ENCODE results near the gene CLSTN2. TPM values are rescaled to one million over a fixed set of nuclear protein-coding genes. Genes with fewer than 3 reads are reported as not detected.

CLSTN2 gene
- total RNA-seq, 2 donors from 2014 or later, result 13.6 to 28.3 TPM

- no peak for DNase-seq (ENCODE audit: low spot score)
- Histone ChIP-seq H3K36me3 (no peaks in the 10 kb centered on the region), H3K27me3 (no peaks in the 10 kb centered on the region), H3K4me3 (no peak overlapping the region), H3K9me3 (no peaks in the 10 kb centered on the region), H3K4me1 (peaks cover 0 to 9% of the 10 kb centered on the region in 2 donors), H3K27ac (no peak overlapping the region)
- no peak for TF ChIP-seq CTCF (IDR thresholded peaks at IDR 0.05)
Measured at GRCh38 chr3:140050396-140050795, 115.4 kb downstream of the CLSTN2 start.

GRCh38 chr3:140051019-140051957 lies 116.3 kb downstream of the CLSTN2 start:
- H3K27me3 ChIP-seq, result no peaks in the 10 kb centered on the region
- no peak overlapping the region for H3K4me3 ChIP-seq
- TF ChIP-seq CTCF (IDR thresholded peaks at IDR 0.05), result no peak
- no peaks in the 10 kb centered on the region for H3K9me3 ChIP-seq
- H3K36me3 ChIP-seq, result no peaks in the 10 kb centered on the region
- peaks cover 0 to 9% of the 10 kb centered on the region in 2 donors for H3K4me1 ChIP-seq
- DNase-seq (ENCODE audit: low spot score), result no peak
- H3K27ac ChIP-seq, result no peak overlapping the region

GRCh38 chr3:140052771-140053702 lies 118.1 kb downstream of the CLSTN2 start:
- Histone ChIP-seq H3K9me3 (no peaks in the 10 kb centered on the region), H3K36me3 (no peaks in the 10 kb centered on the region), H3K4me3 (no peak overlapping the region), H3K4me1 (peaks cover 0 to 9% of the 10 kb centered on the region in 2 donors), H3K27me3 (no peaks in the 10 kb centered on the region), H3K27ac (no peak overlapping the region)
- TF ChIP-seq CTCF (IDR thresholded peaks at IDR 0.05), result no peak
- DNase-seq (ENCODE audit: low spot score), result no peak

GRCh38 chr3:140053794-140054193 lies 118.8 kb downstream of the CLSTN2 start:
- H3K27me3 ChIP-seq, result no peaks in the 10 kb centered on the region
- H3K4me3 ChIP-seq, result no peak overlapping the region
- DNase-seq (ENCODE audit: low spot score), result no peak
- no peaks in the 10 kb centered on the region for H3K36me3 ChIP-seq
- no peak for TF ChIP-seq CTCF (IDR thresholded peaks at IDR 0.05)
- peaks cover 0 to 9% of the 10 kb centered on the region in 2 donors for H3K4me1 ChIP-seq
- no peaks in the 10 kb centered on the region for H3K9me3 ChIP-seq
- H3K27ac ChIP-seq, result no peak overlapping the region

- no peak for DNase-seq (ENCODE audit: low spot score)
- peaks cover 0 to 9% of the 10 kb centered on the region in 2 donors for H3K4me1 ChIP-seq
- no peak overlapping the region for H3K27ac ChIP-seq
- no peak for TF ChIP-seq CTCF (IDR thresholded peaks at IDR 0.05)
- H3K9me3 ChIP-seq, result no peaks in the 10 kb centered on the region
- no peak overlapping the region for H3K4me3 ChIP-seq
- no peaks in the 10 kb centered on the region for H3K36me3 ChIP-seq
- no peaks in the 10 kb centered on the region for H3K27me3 ChIP-seq
Measured at GRCh38 chr3:140055092-140055791, 120.3 kb downstream of the CLSTN2 start.

Data from right atrium auricular region (tissue), 2 donors.